Panc1 (cell line): ENCODE results near the gene HOXB2.

Source experiments
- CTCF ChIP-seq: fragments of 450-650 bp; IDR thresholded peaks from 2 replicates; pipeline ENCODE4 v1.5.1; 2017; ENCODE audit warnings: mild to moderate bottlenecking
- POLR2AphosphoS5 ChIP-seq: IDR thresholded peaks from 2 replicates; pipeline ENCODE4 v1.6.1; 2012; ENCODE audit warnings: mild to moderate bottlenecking, low read depth, low read length, moderate library complexity
- REST ChIP-seq, 2 experiments: IDR thresholded peaks; 2 replicates each; pipeline ENCODE4 v1.6.1; 2011 to 2012; ENCODE audit warnings: low read depth in 2 of 2, control low read depth in 1 of 2, low read length in 1 of 2, mild to moderate bottlenecking in 1 of 2, moderate library complexity in 1 of 2; ENCODE audit not compliant: insufficient read depth in 1 of 2
- SIN3A ChIP-seq: IDR thresholded peaks from 2 replicates; pipeline ENCODE4 v1.6.1; 2012; ENCODE audit warnings: low read depth, mild to moderate bottlenecking, low read length, moderate library complexity, borderline replicate concordance; ENCODE audit not compliant: insufficient read depth

DNA sequence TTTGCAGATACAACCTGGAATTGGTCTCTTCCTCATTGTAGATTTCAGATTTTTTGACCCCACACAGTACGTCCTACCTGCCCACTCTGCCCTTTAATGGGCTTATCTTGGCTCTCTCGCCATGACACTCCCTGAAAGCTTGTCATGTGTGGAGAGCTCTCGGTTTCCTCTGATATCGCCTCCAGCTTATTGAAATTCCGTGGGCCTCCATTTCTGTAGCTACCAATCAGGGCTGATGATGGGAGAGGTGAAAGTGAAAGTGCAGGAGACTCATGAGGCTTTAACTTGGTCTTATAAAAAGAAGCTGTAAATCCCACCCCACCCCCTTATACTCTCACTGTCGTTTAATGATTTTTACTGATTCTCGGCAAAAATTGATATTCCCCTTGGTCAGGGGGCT, 31.8 kb downstream of the HOXB2 start:
- TF ChIP-seq CTCF (no peak), SIN3A (no peak), POLR2AphosphoS5 (no peak), REST (IDR thresholded peaks at IDR 0.05; ENCODE audit: insufficient read depth in 1 of 2, low read depth in 2 of 2, low read length in 1 of 2) (no peak)
